NCI-H69 (cell line): ENCODE measurements around the gene LZTS2.
"Not testable (repeated sequence)": the region's sequence is repeated elsewhere in the genome, so short reads cannot be mapped to it uniquely, and the experiment has no call there.

Experiments
- DNase-seq: peaks from one replicate; lab custom pipeline; 2025; lab: John Stamatoyannopoulos, UW

LZTS2 gene

GRCh38 chr10:101032637-101033224 is 33.1 kb downstream of the LZTS2 start:
- DNase-seq: peak; percentile 63

DNA sequence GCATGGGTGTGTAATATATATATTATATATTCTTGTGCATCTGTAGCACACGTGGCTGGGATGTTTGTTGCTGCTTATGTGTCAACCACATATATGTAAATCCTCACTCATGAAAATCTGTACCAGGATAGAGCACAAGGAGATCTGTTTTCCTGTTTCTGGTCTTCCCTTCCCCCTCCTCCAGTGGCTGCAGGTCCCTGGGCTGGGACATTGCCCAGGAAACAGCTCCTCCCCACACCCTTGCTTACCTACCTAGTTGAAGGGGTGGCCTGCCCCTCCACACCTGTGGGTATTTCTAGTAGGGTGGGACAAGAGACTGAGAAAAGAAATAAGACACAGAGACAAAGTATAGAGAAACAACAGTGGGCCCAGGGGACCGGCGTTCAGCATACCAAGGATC is 33.7 kb downstream of the LZTS2 start:
- DNase-seq: no peak

- not testable (repeated sequence) for DNase-seq
Observed at GRCh38 chr10:101034404-101034803, 34.8 kb downstream of the LZTS2 start.

- DNase-seq: no peak
Observed at GRCh38 chr10:101035314-101035713, 35.7 kb downstream of the LZTS2 start.

DNA sequence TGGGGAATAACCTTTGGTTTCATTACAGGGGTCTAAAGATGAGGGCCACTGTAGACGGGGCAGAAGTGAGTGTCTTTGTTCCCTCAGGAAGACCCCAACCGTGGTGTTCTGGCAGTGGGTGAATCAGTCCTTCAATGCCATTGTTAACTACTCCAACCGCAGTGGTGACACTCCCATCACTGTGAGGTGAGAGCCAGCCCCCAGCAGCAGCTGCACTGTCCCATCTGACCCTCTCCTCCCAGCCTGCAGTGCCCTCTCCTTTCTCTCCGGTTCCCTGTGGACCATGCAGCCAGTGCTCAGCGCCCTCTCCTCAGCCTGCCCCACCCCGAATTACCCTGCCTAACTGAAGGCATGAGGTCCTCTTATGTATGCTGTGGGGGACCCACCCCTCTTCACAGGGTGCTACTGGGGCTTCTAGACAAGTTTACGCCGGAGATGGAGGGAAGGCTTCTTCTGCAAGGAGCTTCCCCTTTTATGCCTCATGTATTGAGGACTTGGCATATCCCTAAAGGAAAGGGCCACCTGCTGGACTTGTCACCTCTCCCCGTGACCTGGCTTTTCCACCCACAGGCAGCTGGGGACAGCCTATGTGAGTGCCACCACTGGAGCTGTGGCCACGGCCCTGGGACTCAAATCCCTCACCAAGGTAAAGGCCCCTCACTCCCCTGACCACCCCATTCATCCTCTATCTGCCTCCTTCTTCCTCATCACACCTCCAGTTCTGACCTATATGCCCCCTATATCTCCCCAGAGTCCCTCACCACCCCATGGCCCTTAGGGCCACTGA is 36.5 kb downstream of the LZTS2 start:
- no peak for DNase-seq

DNA sequence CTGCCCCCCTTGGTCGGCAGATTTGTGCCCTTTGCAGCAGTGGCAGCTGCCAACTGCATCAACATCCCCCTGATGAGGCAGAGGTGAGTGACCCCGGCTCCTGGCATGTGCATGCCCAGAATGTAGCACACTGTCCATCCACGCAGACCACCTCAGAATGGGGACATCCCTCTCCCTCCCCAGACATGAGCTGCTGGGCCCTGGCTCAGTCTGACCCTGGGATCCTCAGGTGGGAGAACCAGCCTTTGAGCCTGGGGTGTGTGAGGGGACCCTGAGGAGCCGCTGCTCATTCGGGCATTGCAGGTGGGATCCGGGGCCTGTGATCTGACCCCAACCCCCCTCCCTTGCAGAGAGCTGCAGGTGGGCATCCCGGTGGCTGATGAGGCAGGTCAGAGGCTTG is 37.1 kb downstream of the LZTS2 start:
- no peak for DNase-seq

GRCh38 chr10:101038484-101038883 is 38.9 kb downstream of the LZTS2 start:
- DNase-seq: no peak

DNA sequence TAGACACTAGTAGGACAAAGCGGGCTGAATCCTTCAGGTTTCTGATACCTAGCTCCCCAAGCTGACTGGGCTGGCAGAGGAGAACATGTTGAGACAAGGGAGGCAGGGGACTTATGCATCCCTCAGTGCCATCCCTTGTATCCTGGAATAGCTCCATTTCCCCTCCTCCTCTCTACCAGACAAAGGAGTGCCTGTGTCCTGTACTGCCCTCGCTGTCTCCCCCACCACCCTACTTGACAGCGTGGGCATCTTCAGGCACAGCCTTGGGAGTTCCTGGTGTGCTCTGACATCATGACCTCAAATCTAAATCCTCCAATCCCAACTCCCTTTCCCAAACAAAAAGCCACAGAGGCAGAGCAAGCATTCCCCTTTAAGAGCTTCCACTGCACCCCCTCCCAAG is 40.5 kb downstream of the LZTS2 start:
- DNase-seq: no peak

DNA sequence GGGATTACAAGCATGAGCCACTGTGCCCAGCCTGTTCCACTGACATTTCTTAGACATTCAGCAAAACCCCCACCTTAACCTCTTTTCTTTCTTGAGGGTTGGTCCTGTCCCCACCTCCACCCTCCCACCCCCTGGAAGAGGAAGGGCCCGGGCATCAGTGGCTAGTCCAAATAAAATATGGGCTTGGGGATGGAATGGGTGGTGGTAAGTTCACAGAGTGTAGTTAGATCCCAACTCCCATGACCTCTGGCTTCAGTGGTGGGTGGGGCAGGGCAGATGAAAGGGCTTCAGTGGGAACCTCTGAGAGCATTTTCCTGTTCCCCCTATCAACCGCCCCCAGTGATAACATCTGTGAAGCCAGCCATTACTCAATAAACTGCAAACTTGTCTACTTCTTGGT is 41.2 kb downstream of the LZTS2 start:
- no peak for DNase-seq

DNA sequence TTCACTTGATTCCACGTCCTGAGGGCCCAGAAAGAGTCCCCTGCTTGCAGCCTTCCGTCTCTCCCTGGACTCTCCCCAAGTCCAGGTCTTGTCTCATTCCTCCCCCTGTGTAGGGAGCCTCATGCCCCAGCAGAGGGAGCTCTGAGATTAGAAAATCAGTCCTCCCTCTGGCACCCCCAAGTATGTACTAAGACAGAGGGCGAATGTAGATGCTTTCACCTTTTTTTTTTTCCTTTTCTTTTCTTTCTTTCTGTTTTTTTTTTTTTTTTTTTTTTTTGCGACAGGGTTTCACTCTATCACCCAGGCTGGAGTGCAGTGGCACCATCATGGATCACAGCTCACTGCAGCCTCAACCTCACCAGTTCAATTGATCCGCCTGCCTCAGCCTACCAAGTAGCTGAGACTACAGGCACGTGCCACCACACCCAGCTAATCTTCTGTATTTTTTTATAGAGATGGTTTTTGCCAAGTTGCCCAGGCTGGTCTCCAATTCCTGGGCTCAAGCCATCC is 41.7 kb downstream of the LZTS2 start:
- DNase-seq: peak; percentile 75

- no peak for DNase-seq
Observed at GRCh38 chr10:101042118-101042517, 42.5 kb downstream of the LZTS2 start.

GRCh38 chr10:101042667-101043362 is 43.2 kb downstream of the LZTS2 start:
- peak; percentile 95 for DNase-seq

DNA sequence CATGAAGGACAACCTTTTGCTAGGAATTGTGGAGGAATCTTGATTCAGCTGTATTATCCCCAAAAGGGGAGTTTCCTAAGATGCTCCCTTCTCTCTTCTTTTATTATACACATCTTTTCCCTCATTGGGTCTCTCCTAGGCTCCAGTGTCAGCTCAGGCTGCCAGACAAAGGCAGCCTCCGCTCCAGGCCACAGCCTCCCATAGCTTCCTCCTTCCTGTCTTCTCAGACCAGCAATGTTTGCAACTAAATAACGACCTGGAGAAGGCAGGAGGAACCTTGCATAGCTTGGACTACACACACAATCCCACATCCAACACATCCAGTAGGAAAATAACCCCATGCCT is 43.7 kb downstream of the LZTS2 start:
- peak; percentile 50 for DNase-seq

- no peak for DNase-seq
Observed at GRCh38 chr10:101044117-101044516, 44.5 kb downstream of the LZTS2 start.

GRCh38 chr10:101046332-101047238 is 47.0 kb downstream of the LZTS2 start:
- no peak for DNase-seq

GRCh38 chr10:101047268-101047667 is 47.7 kb downstream of the LZTS2 start:
- DNase-seq: no peak

DNA sequence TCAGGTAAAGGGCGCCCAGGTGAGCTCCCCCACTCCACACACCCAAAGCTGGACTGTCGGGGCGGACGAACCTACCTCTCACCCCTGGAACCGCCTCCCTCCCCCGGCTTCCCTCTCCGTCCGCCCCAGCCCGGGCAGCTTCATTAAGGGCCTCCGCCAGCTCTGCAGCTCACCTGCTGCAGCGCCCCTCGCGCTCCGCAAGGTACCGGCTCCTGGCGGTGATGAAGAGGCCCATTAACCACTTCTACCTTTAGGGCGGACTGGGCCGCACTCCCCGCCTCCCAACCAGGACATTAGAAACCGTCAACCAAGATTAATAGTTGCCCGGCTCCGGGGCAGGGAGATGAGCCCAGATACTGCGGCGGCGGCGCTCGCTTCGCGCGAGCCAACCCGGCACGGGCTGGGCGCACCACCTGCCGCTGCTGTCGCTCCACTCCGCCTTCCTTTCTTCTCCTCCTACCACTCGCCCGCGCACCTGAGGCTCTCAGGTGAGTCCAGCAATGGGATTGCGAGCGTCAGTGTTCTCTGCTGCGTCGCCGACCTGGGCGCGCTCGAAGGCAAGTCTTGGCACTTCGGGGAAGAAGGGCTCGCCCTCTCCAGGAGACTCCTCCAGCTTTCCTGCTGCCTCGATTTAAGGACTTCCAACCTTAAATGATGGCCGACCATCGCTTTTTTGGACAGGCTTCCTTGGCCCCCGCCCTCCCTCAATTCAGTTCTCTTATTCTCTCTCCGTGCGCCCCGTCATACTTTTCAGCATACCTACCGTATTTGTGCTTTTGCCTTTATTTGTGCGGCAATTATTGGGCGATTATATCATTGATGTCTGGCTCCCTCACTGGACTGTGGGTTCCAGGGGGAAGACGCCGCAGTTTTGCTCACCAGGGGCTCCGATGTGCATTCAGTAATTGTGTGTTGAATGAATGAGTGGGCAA is 48.6 kb downstream of the LZTS2 start:
- DNase-seq: peak; percentile 79

GRCh38 chr10:101050208-101051069 is 50.8 kb downstream of the LZTS2 start:
- DNase-seq: peak; percentile 91

DNA sequence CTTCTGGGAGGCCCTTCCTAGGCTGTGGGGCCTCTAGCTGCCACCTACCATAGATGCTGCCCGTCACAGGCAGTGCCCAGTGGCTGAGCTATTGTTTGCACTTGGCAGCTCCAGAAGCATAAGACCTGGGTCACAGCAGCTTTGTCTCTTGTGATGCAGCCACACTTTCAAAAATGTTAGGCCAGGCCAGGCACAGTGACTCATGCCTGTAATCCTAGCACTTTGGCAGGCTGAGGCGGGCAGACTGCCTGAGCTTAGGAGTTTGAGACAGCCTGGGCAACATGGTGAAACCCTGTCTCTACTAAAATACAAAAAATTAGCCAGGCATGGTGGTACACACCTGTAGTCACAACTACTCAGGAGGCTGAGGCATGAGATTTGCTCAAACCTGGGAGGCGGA is 52.7 kb downstream of the LZTS2 start:
- no peak for DNase-seq

DNA sequence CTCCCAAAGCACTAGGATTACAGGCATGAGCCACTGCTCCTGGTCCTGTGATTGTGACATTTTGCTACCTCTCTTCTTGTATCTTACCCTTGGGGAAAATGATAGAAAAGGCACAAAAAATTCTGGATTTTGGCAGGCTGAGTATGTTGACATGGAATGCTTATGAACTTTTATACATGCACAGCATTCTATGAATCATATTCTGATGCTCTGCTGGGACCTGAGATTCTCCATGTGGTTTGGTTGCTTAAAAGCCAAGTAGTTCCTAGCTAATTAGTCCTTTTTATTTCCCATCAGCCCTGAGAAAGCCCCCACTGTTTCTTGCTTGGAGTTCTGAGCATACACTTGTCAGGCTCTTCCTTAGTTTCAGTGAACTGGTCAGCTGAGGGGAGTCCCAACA is 53.9 kb downstream of the LZTS2 start:
- DNase-seq: no peak
